ENCODE results near the gene RASAL2.

- TF ChIP-seq EZH2 (IDR thresholded peaks at IDR 0.05) (no peak), POLR2AphosphoS5 (IDR thresholded peaks at IDR 0.05; ENCODE audit: borderline replicate concordance, low read depth, low read length) (no peak)
These were observed 97.0 kb downstream of the RASAL2 start for GRCh38 chr1:178190881-178191280.
